ENCODE measurements around the gene FRAS1. TPM values are rescaled to one million over a fixed set of nuclear protein-coding genes. Genes with fewer than 3 reads are reported as not detected.

FRAS1 gene
- polyA plus RNA-seq, 1 donor from 2014 or later: 2.8 TPM

GRCh38 chr4:78138252-78138651 lies 81.1 kb downstream of the FRAS1 start:
- H3K4me2 ChIP-seq (ENCODE audit: low read length): no peak overlapping the region
- no peaks in the 10 kb centered on the region for H3K9me2 ChIP-seq (ENCODE audit: insufficient read depth, low read length)
- H3K36me3 ChIP-seq (ENCODE audit: insufficient read depth, low read length): no peaks in the 10 kb centered on the region
- no peak overlapping the region for H3K4me3 ChIP-seq (ENCODE audit: low read length)
- H3K9me3 ChIP-seq (ENCODE audit: low read length): no peaks in the 10 kb centered on the region
- H3F3A ChIP-seq (ENCODE audit: insufficient read depth, low read length, poor library complexity, severe bottlenecking): no peaks in the 10 kb centered on the region
- H2AFZ ChIP-seq (ENCODE audit: low read depth, low read length): no peak overlapping the region
- H3K9ac ChIP-seq (ENCODE audit: low read length): no peak overlapping the region
- H3K79me2 ChIP-seq (replicated peaks; ENCODE audit: insufficient read depth, low read length): no peaks in the 10 kb centered on the region
- TF ChIP-seq SMC3 (conservative IDR thresholded peaks at IDR 0.05; ENCODE audit: poor library complexity): no peak
- TF ChIP-seq MXI1 (conservative IDR thresholded peaks at IDR 0.05; ENCODE audit: poor library complexity, severe bottlenecking): no peak
- TF ChIP-seq POLR2AphosphoS5 (IDR thresholded peaks at IDR 0.05): no peak
- no peak for TF ChIP-seq TAF1 (IDR thresholded peaks at IDR 0.05; ENCODE audit: low read depth)
- TF ChIP-seq RAD21 (conservative IDR thresholded peaks at IDR 0.05): no peak
- no peak for TF ChIP-seq EP300 (conservative IDR thresholded peaks at IDR 0.05; ENCODE audit: poor library complexity, severe bottlenecking)
- TF ChIP-seq EZH2 (IDR thresholded peaks at IDR 0.05; ENCODE audit: borderline replicate concordance, insufficient read depth, low read length, poor library complexity, severe bottlenecking): no peak
- H3K27ac ChIP-seq (ENCODE audit: low read length): no peak overlapping the region
- H4K20me1 ChIP-seq (ENCODE audit: insufficient read depth): no peaks in the 10 kb centered on the region
- H3K27me3 ChIP-seq (ENCODE audit: insufficient read depth, low read depth, low read length): no peaks in the 10 kb centered on the region

DNA sequence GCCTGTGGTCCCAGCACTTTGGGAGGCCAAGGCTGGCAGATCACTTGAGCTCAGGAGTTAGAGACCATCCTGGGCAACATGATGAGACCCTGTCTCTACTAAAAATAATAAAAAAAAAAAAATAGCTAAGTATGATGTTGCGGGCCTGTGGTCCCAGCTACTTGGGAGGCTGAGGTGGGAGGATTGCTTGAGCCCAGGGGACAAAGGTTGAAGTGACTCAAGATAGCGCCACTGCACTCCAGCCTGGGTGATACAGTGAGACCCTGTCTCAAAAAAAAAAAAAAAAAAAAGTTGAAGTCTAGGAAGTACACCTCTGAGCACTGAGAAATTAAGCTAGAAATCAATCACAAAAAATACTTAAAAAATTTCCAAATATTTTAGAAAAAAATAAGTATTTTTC lies 86.5 kb downstream of the FRAS1 start:
- no peaks in the 10 kb centered on the region for H3K9me2 ChIP-seq (ENCODE audit: insufficient read depth, low read length)
- no peaks in the 10 kb centered on the region for H3F3A ChIP-seq (ENCODE audit: insufficient read depth, low read length, poor library complexity, severe bottlenecking)
- no peak overlapping the region for H3K4me2 ChIP-seq (ENCODE audit: low read length)
- no peaks in the 10 kb centered on the region for H3K27me3 ChIP-seq (ENCODE audit: insufficient read depth, low read depth, low read length)
- H2AFZ ChIP-seq (ENCODE audit: low read depth, low read length): no peak overlapping the region
- no peak overlapping the region for H3K9ac ChIP-seq (ENCODE audit: low read length)
- no peak overlapping the region for H3K27ac ChIP-seq (ENCODE audit: low read length)
- no peak overlapping the region for H3K4me3 ChIP-seq (ENCODE audit: low read length)
- H4K20me1 ChIP-seq (ENCODE audit: insufficient read depth): no peaks in the 10 kb centered on the region
- no peaks in the 10 kb centered on the region for H3K36me3 ChIP-seq (ENCODE audit: insufficient read depth, low read length)
- no peaks in the 10 kb centered on the region for H3K9me3 ChIP-seq (ENCODE audit: low read length)
- H3K79me2 ChIP-seq (replicated peaks; ENCODE audit: insufficient read depth, low read length): no peaks in the 10 kb centered on the region
- no peak for TF ChIP-seq MXI1 (conservative IDR thresholded peaks at IDR 0.05; ENCODE audit: poor library complexity, severe bottlenecking)
- no peak for TF ChIP-seq CTCF (IDR thresholded peaks at IDR 0.05; ENCODE audit: poor library complexity, severe bottlenecking)
- no peak for TF ChIP-seq REST (IDR thresholded peaks at IDR 0.05; ENCODE audit: borderline replicate concordance)
- TF ChIP-seq TAF1 (IDR thresholded peaks at IDR 0.05; ENCODE audit: low read depth): no peak
- no peak for TF ChIP-seq RAD21 (conservative IDR thresholded peaks at IDR 0.05)
- TF ChIP-seq EZH2 (IDR thresholded peaks at IDR 0.05; ENCODE audit: borderline replicate concordance, insufficient read depth, low read length, poor library complexity, severe bottlenecking): no peak
- TF ChIP-seq POLR2AphosphoS5 (IDR thresholded peaks at IDR 0.05): no peak
- TF ChIP-seq EP300 (conservative IDR thresholded peaks at IDR 0.05; ENCODE audit: poor library complexity, severe bottlenecking): no peak
- TF ChIP-seq SMC3 (conservative IDR thresholded peaks at IDR 0.05; ENCODE audit: poor library complexity): no peak

Measured in neural cell (in vitro differentiated cells).